Body of pancreas (tissue), 4 donors: ENCODE results near the gene DAZAP2.

Experiments
- CTCF ChIP-seq, 7 experiments: fragments of 450-650 bp in 4 of 7; fragments of 200-600 bp in 3 of 7; sonication (generic) in 3 of 7; IDR thresholded peaks; one replicate each; pipeline ENCODE4 v1.5.1; 2016 to 2019; ENCODE audit warnings: antibody characterized with exemption in 7 of 7
- POLR2A ChIP-seq, 3 donors: fragments of 450-650 bp; IDR thresholded peaks; one replicate each; pipeline ENCODE4 v1.6.1; 2016; ENCODE audit warnings: antibody characterized with exemption in 3 of 3, mild to moderate bottlenecking in 2 of 3

- TF ChIP-seq CTCF (IDR thresholded peaks at IDR 0.05): no peak
- no peak for TF ChIP-seq POLR2A (IDR thresholded peaks at IDR 0.05)
Observed at GRCh38 chr12:51285843-51286242, 47.2 kb downstream of the DAZAP2 start.
